ENCODE measurements around the gene TBC1D10A.

TBC1D10A gene

GRCh38 chr22:30310881-30311771 is 15.6 kb downstream of the TBC1D10A start:
- no peak overlapping the region for H3K4me3 ChIP-seq (ENCODE audit: low read depth, low read length)
- TF ChIP-seq CTCF (IDR thresholded peaks at IDR 0.05; ENCODE audit: low read depth, low read length), result no peak

GRCh38 chr22:30309951-30310741 is 16.6 kb downstream of the TBC1D10A start:
- no peak overlapping the region for H3K4me3 ChIP-seq (ENCODE audit: low read depth, low read length)
- no peak for TF ChIP-seq CTCF (IDR thresholded peaks at IDR 0.05; ENCODE audit: low read depth, low read length)

- TF ChIP-seq CTCF (IDR thresholded peaks at IDR 0.05; ENCODE audit: low read depth, low read length), result no peak
Observed at GRCh38 chr22:30308518-30309230, 18.1 kb downstream of the TBC1D10A start.

GRCh38 chr22:30308093-30308492 is 18.6 kb downstream of the TBC1D10A start:
- no peak for TF ChIP-seq CTCF (IDR thresholded peaks at IDR 0.05; ENCODE audit: low read depth, low read length)
- H3K4me3 ChIP-seq (ENCODE audit: low read depth, low read length), result no peak overlapping the region

More at GRCh38 chr22:30308518-30309230, 18.1 kb downstream of the TBC1D10A start:
- no peak overlapping the region for H3K4me3 ChIP-seq (ENCODE audit: low read depth, low read length)

- no peak for TF ChIP-seq CTCF (IDR thresholded peaks at IDR 0.05; ENCODE audit: low read depth, low read length)
- H3K4me3 ChIP-seq (ENCODE audit: low read depth, low read length), result no peak overlapping the region
Observed at GRCh38 chr22:30307041-30307574, 19.6 kb downstream of the TBC1D10A start.

- TF ChIP-seq CTCF (IDR thresholded peaks at IDR 0.05; ENCODE audit: low read depth, low read length), result no peak
Observed at GRCh38 chr22:30306627-30307011, 20.1 kb downstream of the TBC1D10A start.

More at GRCh38 chr22:30306627-30307011, 20.1 kb downstream of the TBC1D10A start:
- no peak overlapping the region for H3K4me3 ChIP-seq (ENCODE audit: low read depth, low read length)

All from WI38 (cell line).